ENCODE measurements around the gene FOXJ3. TPM values are rescaled to one million over a fixed set of nuclear protein-coding genes. Genes with fewer than 3 reads are reported as not detected.

Gene FOXJ3
- total RNA-seq, 4 donors from 2014 or later = 50.2 to 63.1 (median 56.6) TPM

DNA sequence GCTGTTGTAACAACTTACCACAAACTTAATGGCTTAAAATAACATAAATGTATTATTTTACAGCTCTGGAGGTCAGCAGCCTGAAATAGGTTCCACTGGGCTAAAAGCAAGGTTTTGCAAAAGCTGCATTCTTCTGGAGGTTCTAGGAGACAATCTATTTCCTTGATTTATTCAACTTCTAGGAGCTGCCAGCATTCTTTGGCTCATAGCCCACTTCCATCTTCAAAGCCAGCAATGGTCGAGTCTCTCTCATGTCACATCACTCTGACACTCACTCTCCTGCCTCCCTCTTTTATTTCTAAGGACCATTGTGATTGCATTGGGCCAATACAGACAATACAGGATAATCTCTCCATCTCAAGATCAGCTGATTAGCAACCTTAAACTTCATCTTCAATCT, 15.1 kb upstream of the FOXJ3 start:
- TF ChIP-seq, protein P1, sequence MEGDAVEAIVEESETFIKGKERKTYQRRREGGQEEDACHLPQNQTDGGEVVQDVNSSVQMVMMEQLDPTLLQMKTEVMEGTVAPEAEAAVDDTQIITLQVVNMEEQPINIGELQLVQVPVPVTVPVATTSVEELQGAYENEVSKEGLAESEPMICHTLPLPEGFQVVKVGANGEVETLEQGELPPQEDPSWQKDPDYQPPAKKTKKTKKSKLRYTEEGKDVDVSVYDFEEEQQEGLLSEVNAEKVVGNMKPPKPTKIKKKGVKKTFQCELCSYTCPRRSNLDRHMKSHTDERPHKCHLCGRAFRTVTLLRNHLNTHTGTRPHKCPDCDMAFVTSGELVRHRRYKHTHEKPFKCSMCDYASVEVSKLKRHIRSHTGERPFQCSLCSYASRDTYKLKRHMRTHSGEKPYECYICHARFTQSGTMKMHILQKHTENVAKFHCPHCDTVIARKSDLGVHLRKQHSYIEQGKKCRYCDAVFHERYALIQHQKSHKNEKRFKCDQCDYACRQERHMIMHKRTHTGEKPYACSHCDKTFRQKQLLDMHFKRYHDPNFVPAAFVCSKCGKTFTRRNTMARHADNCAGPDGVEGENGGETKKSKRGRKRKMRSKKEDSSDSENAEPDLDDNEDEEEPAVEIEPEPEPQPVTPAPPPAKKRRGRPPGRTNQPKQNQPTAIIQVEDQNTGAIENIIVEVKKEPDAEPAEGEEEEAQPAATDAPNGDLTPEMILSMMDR (IDR thresholded peaks at IDR 0.05; ENCODE audit: low read depth) = no peak

DNA sequence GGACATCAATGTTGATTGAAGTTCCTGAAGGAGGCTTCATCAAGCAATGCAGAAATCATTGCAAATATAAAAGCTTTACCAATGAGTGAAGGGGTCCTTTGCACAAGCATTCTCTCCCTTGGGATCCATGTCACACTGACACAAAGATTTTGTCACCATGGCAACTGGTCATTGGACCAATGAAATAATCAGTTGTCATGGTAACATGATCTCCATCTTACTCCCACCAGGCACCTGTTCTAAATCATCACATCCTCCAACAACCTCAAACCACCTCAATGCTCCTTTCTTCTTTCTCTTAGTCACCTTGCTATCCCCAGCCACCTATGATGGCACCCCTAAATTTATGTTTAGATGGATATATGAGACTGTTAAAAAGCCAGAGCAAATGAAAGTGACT, 13.5 kb upstream of the FOXJ3 start:
- TF ChIP-seq, protein P1 (IDR thresholded peaks at IDR 0.05; ENCODE audit: low read depth) = no peak

DNA sequence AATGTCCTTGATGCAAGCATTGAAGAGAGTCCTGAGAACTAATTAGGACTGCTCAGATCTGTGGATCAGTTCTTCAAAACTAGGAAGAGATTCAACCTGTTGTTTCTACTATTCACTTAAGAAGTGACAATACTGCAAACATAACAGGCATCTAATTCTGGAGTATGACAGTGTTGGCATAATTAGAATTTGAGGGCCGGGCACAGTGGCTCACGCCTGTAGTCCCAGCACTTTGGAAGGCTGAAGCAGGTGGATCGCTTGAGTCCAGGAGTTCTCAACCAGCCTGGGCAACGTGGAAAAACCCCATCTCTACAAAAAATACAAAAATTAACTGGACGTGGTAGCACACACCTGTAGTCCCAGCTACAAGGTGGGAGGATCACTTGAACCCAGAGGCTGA, 8.0 kb upstream of the FOXJ3 start:
- TF ChIP-seq, protein P1 (IDR thresholded peaks at IDR 0.05; ENCODE audit: low read depth) = no peak

DNA sequence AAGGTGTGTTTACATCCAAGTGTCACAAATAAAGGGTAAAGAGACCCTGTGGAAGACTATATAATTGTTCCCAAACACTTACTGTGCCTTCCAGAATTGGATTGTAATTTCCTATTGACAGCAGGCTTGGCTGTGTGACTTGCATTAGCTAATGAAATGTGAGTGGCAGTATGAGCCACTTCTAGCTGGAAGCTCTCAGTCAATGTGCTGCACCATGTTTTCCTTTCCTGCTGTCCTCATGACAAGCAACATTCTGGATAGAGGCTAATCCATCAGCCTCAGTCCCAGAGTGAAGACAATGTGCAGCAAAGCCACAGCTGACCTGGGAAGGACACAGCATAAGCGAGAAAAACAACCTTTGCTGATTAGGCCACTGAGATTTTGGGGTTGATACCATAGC, 5.9 kb upstream of the FOXJ3 start:
- TF ChIP-seq, protein P1 (IDR thresholded peaks at IDR 0.05; ENCODE audit: low read depth) = no peak

DNA sequence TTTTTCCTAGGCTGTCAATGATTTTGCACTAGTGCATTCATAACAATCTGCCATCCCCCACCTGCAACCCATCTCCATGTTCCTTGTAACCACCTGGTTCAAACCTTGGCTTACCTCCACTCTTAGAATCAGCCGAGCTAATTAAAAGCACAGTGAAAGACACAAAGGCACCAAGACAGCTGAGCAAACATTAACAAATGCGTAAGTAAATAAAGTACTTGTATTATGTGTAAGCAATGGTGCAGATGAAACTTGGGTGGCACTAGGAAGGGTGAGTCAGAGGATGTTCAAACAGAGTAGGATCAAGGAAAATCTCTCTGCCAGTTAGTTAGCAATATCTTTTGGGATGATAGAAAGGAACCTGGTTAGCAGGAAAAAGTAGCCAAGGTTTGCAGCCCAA, 5.1 kb upstream of the FOXJ3 start:
- TF ChIP-seq, protein P1 (IDR thresholded peaks at IDR 0.05; ENCODE audit: low read depth) = no peak

DNA sequence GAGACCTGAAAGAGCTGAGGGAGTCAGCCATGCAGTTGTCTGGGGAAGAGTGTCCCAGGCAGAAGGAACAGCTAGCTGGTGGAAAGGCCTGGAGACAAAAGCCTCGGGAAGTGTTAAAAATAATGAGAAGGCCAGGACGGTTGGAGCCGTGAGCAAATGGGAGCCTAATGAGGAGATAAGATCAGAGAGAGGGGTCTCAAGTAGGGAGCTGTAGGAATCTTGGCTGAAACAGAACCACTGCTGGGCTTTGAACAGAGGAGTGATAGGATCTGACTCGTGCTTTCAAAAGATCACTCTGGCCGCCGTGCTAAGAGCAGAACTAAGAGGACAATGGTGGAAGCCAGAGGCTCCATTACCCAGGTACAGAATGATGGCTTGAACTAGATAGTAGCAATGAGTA, 1.9 kb upstream of the FOXJ3 start:
- TF ChIP-seq, protein P1 (IDR thresholded peaks at IDR 0.05; ENCODE audit: low read depth) = no peak

DNA sequence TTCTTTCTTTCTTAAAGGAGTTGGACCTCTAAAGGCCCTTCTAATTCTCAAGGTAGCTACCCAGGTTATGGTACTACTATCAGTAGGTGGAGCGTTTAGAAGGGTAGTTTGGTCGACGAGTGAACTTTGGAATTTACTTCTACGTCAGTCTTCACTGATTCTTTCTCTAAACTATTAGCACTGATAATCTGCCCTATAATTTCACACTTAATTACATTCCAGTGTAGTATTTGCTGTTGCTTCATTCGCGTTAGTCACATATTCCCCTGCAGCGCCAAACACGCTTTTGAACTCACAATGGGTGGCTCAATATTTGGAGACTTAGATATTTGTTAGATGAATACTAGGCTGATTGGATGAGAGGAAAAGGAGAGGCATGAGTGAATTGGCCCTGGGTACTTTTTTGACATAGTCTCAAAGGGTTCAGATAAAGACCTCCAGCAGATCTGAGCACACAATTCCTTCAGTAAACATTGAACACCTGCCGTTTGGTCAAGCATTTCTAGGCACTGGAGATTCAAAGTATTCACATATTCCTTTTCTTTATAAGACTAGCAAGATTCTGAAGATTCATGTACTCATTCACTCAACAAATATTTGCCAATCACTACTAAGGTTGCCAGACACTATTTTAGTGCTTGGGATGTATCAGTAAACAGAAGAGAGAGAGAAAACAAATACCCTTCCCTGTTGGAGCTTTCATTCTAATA, 929 bp upstream of the FOXJ3 start:
- TF ChIP-seq, protein P1 (IDR thresholded peaks at IDR 0.05; ENCODE audit: low read depth) = no peak
